Measurements from ENCODE around the gene OSR1.
"Not testable (repeated sequence)": the region's sequence is repeated elsewhere in the genome, so short reads cannot be mapped to it uniquely, and the experiment has no call there.

Gene OSR1

GRCh38 chr2:19358242-19359020, at the start of gene OSR1:
OSR1 (minus strand) TSS chr2:19358623; CDS start chr2:19353805, 4,818 bp downstream.
- no peak for DNase-seq (ENCODE audit: low read depth in 2 of 2)

GRCh38 chr2:19403785-19404184, 45.4 kb upstream of the OSR1 start:
- no peak for DNase-seq (ENCODE audit: low read depth in 2 of 2)

GRCh38 chr2:19392191-19392590, 33.8 kb upstream of the OSR1 start:
- no peak for DNase-seq (ENCODE audit: low read depth in 2 of 2)

- DNase-seq (ENCODE audit: low read depth in 2 of 2): not testable (repeated sequence)
Measured at GRCh38 chr2:19389469-19389868, 31.0 kb upstream of the OSR1 start.

- no peak for DNase-seq (ENCODE audit: low read depth in 2 of 2)
Measured at GRCh38 chr2:19380532-19380931, 22.1 kb upstream of the OSR1 start.

GRCh38 chr2:19378939-19379338, 20.5 kb upstream of the OSR1 start:
- DNase-seq (ENCODE audit: low read depth in 2 of 2): no peak

- DNase-seq (ENCODE audit: low read depth in 2 of 2): no peak
Measured at GRCh38 chr2:19377717-19378116, 19.3 kb upstream of the OSR1 start.

GRCh38 chr2:19373352-19373751, 14.9 kb upstream of the OSR1 start:
- DNase-seq (ENCODE audit: low read depth in 2 of 2): no peak

- no peak for DNase-seq (ENCODE audit: low read depth in 2 of 2)
Measured at GRCh38 chr2:19371996-19372582, 13.7 kb upstream of the OSR1 start.

GRCh38 chr2:19369341-19369955, 11.0 kb upstream of the OSR1 start:
- no peak for DNase-seq (ENCODE audit: low read depth in 2 of 2)

GRCh38 chr2:19368760-19369159, 10.3 kb upstream of the OSR1 start:
- no peak for DNase-seq (ENCODE audit: low read depth in 2 of 2)

- DNase-seq (ENCODE audit: low read depth in 2 of 2): no peak
Measured at GRCh38 chr2:19367326-19367725, 8.9 kb upstream of the OSR1 start.

- DNase-seq (ENCODE audit: low read depth in 2 of 2): no peak
Measured at GRCh38 chr2:19365126-19365525, 6.7 kb upstream of the OSR1 start.

- DNase-seq (ENCODE audit: low read depth in 2 of 2): no peak
Measured at GRCh38 chr2:19364014-19364413, 5.6 kb upstream of the OSR1 start.

GRCh38 chr2:19363474-19363778, 5.0 kb upstream of the OSR1 start:
- no peak for DNase-seq (ENCODE audit: low read depth in 2 of 2)

- no peak for DNase-seq (ENCODE audit: low read depth in 2 of 2)
Measured at GRCh38 chr2:19362755-19363473, 4.5 kb upstream of the OSR1 start.

GRCh38 chr2:19362094-19362754, 3.8 kb upstream of the OSR1 start:
- DNase-seq (ENCODE audit: low read depth in 2 of 2): no peak

GRCh38 chr2:19361325-19361990, 3.0 kb upstream of the OSR1 start:
- DNase-seq (ENCODE audit: low read depth in 2 of 2): no peak

GRCh38 chr2:19360966-19361321, 2.5 kb upstream of the OSR1 start:
- DNase-seq (ENCODE audit: low read depth in 2 of 2): no peak

- DNase-seq (ENCODE audit: low read depth in 2 of 2): no peak
Measured at GRCh38 chr2:19360266-19360965, 2.0 kb upstream of the OSR1 start.

GRCh38 chr2:19359456-19359855, 1.0 kb upstream of the OSR1 start:
- DNase-seq (ENCODE audit: low read depth in 2 of 2): no peak

Measured in activated CD8-positive, alpha-beta memory T cell treated with anti-CD3 and anti-CD28 coated beads for 4 hours (primary cell).